ENCODE data around the gene ACBD4. TPM values are rescaled to one million over a fixed set of nuclear protein-coding genes. Genes with fewer than 3 reads are reported as not detected.
A peak's percentile ranks its signal among the peaks of the same experiment; 100 is the strongest.

Gene ACBD4, protein sequence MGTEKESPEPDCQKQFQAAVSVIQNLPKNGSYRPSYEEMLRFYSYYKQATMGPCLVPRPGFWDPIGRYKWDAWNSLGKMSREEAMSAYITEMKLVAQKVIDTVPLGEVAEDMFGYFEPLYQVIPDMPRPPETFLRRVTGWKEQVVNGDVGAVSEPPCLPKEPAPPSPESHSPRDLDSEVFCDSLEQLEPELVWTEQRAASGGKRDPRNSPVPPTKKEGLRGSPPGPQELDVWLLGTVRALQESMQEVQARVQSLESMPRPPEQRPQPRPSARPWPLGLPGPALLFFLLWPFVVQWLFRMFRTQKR
- polyA plus RNA-seq (3.1 and 8.4 TPM in 2 replicates), polyA minus RNA-seq (1.7 TPM in 2 replicates)

DNA sequence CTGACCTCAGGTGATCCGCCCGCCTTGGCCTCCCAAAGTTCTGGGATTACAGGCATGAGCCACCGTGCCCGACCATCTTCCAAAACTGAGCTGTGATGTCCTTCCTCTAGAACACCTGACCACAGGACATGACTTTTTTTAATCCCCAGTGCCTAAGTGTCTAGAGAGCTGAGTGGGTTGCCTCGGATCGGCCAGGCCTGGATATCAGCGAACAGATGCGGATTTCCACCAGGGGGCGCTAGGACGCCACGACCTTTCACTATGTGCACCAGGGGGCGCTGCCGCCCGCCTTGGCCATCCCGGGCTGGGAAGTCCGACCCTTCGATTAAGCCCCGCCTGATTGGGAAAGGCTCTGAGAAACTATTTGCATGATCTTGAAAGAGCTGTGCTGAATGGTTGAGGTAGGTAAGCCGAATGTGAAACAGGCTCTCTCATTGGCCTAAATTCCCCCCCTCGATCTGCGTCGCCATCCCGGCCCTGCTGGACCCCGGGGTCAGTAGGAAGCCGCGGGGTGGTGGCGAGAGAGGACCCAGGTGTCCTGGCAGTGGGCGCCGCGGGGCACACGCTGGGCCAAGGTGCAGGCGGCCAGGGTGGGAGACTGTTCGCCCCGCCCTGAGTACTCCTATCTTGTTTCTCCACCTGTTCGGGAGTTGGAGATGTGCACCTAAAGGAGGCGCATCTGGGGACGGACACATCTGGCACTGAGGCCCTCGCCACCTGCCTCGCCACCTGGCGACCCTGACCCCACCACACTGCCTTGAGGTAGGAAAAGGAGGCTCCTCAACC lies at the start of gene ACBD4:
ACBD4 (plus strand) TSS at position 496 of the 786 bp plus-strand sequence. CDS start 458 bp downstream, outside the sequence.
- H3K4me2 ChIP-seq (ENCODE audit: low read length): no peak within 1 kb of the TSS
- no peaks in the 10 kb centered on the region for H3K36me3 ChIP-seq (ENCODE audit: insufficient read depth, low read length)
- no peaks in the 10 kb centered on the region for H3K79me2 ChIP-seq (replicated peaks; ENCODE audit: insufficient read depth, low read length)
- TF ChIP-seq, protein P1, sequence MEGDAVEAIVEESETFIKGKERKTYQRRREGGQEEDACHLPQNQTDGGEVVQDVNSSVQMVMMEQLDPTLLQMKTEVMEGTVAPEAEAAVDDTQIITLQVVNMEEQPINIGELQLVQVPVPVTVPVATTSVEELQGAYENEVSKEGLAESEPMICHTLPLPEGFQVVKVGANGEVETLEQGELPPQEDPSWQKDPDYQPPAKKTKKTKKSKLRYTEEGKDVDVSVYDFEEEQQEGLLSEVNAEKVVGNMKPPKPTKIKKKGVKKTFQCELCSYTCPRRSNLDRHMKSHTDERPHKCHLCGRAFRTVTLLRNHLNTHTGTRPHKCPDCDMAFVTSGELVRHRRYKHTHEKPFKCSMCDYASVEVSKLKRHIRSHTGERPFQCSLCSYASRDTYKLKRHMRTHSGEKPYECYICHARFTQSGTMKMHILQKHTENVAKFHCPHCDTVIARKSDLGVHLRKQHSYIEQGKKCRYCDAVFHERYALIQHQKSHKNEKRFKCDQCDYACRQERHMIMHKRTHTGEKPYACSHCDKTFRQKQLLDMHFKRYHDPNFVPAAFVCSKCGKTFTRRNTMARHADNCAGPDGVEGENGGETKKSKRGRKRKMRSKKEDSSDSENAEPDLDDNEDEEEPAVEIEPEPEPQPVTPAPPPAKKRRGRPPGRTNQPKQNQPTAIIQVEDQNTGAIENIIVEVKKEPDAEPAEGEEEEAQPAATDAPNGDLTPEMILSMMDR (IDR thresholded peaks at IDR 0.05; ENCODE audit: poor library complexity, severe bottlenecking): peak; percentile 100
- TF ChIP-seq EP300 (conservative IDR thresholded peaks at IDR 0.05; ENCODE audit: poor library complexity, severe bottlenecking) (peak; percentile 14), RAD21 (conservative IDR thresholded peaks at IDR 0.05) (peak; percentile 82), SMC3 (conservative IDR thresholded peaks at IDR 0.05; ENCODE audit: poor library complexity) (peak; percentile 89), EZH2 (IDR thresholded peaks at IDR 0.05; ENCODE audit: borderline replicate concordance, insufficient read depth, low read length, poor library complexity, severe bottlenecking) (no peak)
- no peak within 1 kb of the TSS for H3K27ac ChIP-seq (ENCODE audit: low read length)
- H4K20me1 ChIP-seq (ENCODE audit: insufficient read depth): no peaks in the 10 kb centered on the region
- no peak within 1 kb of the TSS for H2AFZ ChIP-seq (ENCODE audit: low read depth, low read length)
- H3F3A ChIP-seq (ENCODE audit: insufficient read depth, low read length, poor library complexity, severe bottlenecking): no peaks in the 10 kb centered on the region
- H3K27me3 ChIP-seq (ENCODE audit: insufficient read depth, low read depth, low read length): no peaks in the 10 kb centered on the region
- H3K9ac ChIP-seq (ENCODE audit: low read length): no peak within 1 kb of the TSS
- peak within 1 kb of the TSS; percentile 58 for H3K4me3 ChIP-seq (ENCODE audit: low read length)
- H3K9me3 ChIP-seq (ENCODE audit: low read length): no peaks in the 10 kb centered on the region
- no peaks in the 10 kb centered on the region for H3K9me2 ChIP-seq (ENCODE audit: insufficient read depth, low read length)

DNA sequence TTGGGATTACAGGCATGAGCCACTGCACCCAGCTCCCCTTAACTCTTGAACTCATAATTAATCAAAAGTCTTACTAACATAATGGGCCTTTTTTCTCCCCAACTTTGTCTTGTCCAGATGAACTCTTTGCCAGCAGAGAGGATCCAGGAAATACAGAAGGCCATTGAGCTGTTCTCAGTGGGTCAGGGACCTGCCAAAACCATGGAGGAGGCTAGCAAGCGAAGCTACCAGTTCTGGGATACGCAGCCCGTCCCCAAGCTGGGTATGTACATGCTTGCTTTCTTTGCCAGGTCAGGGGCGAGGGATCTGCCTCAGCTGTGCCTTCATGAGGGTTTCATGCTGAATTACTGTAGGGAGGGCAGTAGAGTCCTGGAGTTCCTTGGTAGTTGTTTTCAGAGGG lies 49.1 kb upstream of the ACBD4 start:
- Histone ChIP-seq H3K9me3 (ENCODE audit: low read length) (no peaks in the 10 kb centered on the region), H4K20me1 (ENCODE audit: insufficient read depth) (no peaks in the 10 kb centered on the region), H3K9ac (ENCODE audit: low read length) (no peak overlapping the region), H2AFZ (ENCODE audit: low read depth, low read length) (no peak overlapping the region), H3F3A (ENCODE audit: insufficient read depth, low read length, poor library complexity, severe bottlenecking) (no peaks in the 10 kb centered on the region), H3K36me3 (ENCODE audit: insufficient read depth, low read length) (no peaks in the 10 kb centered on the region), H3K27ac (ENCODE audit: low read length) (no peak overlapping the region), H3K4me2 (ENCODE audit: low read length) (no peak overlapping the region), H3K79me2 (replicated peaks; ENCODE audit: insufficient read depth, low read length) (no peaks in the 10 kb centered on the region), H3K9me2 (ENCODE audit: insufficient read depth, low read length) (no peaks in the 10 kb centered on the region), H3K27me3 (ENCODE audit: insufficient read depth, low read depth, low read length) (no peaks in the 10 kb centered on the region), H3K4me3 (ENCODE audit: low read length) (no peak overlapping the region)
- TF ChIP-seq RAD21 (conservative IDR thresholded peaks at IDR 0.05) (no peak), SMC3 (conservative IDR thresholded peaks at IDR 0.05; ENCODE audit: poor library complexity) (no peak), POLR2AphosphoS5 (IDR thresholded peaks at IDR 0.05) (no peak), MXI1 (conservative IDR thresholded peaks at IDR 0.05; ENCODE audit: poor library complexity, severe bottlenecking) (no peak)
- TF ChIP-seq, protein P1 (IDR thresholded peaks at IDR 0.05; ENCODE audit: poor library complexity, severe bottlenecking): no peak

All from neural cell (in vitro differentiated cells).